Liver (tissue), 3 donors: Measurements from ENCODE around the gene PRKAR1B.

ENCODE experiments used
- ATF3 ChIP-seq: IDR thresholded peaks from 2 replicates; pipeline ENCODE4 v1.6.1; 2016; ENCODE audit warnings: antibody characterized with exemption
- CTCF ChIP-seq: fragments of 150-350 bp; IDR thresholded peaks from 2 replicates; pipeline ENCODE4 v1.5.1; 2017; ENCODE audit warnings: improper control_type of control experiment, low read depth, low read length; ENCODE audit not compliant: missing input control
- EGR1 ChIP-seq, 2 donors: IDR thresholded peaks; 2 replicates each; pipeline ENCODE4 v1.6.1; 2016 to 2018; ENCODE audit warnings: antibody characterized with exemption in 2 of 2, low read depth in 2 of 2
- RAD21 ChIP-seq, 2 donors: IDR thresholded peaks; 2 replicates each; pipeline ENCODE4 v1.6.1; 2016; ENCODE audit warnings: antibody characterized with exemption in 2 of 2, mild to moderate bottlenecking in 2 of 2
- REST ChIP-seq: IDR thresholded peaks from 2 replicates; pipeline ENCODE4 v1.6.1; 2016; ENCODE audit warnings: antibody characterized with exemption, mild to moderate bottlenecking
- YY1 ChIP-seq: IDR thresholded peaks from 2 replicates; pipeline ENCODE4 v1.6.1; 2016; ENCODE audit warnings: antibody characterized with exemption, mild to moderate bottlenecking
- donor health status: healthy.
- donor health status: healthy.

- TF ChIP-seq CTCF (no peak), REST (no peak), ATF3 (no peak), YY1 (no peak), EGR1 (IDR thresholded peaks at IDR 0.05; ENCODE audit: low read depth in 2 of 2) (no peak), RAD21 (IDR thresholded peaks at IDR 0.05) (no peak)
Measured at GRCh38 chr7:604001-604883, 122.8 kb downstream of the PRKAR1B start.
